Measurements from ENCODE around the gene G3BP2. TPM values are rescaled to one million over a fixed set of nuclear protein-coding genes. Genes with fewer than 3 reads are reported as not detected.

Gene G3BP2
- total and polyA plus RNA-seq, 2 of the 13 experiments (the other 11 are each of a cell fraction or from before 2014, with no cell fraction given) = 51.7 to 179 TPM

DNA sequence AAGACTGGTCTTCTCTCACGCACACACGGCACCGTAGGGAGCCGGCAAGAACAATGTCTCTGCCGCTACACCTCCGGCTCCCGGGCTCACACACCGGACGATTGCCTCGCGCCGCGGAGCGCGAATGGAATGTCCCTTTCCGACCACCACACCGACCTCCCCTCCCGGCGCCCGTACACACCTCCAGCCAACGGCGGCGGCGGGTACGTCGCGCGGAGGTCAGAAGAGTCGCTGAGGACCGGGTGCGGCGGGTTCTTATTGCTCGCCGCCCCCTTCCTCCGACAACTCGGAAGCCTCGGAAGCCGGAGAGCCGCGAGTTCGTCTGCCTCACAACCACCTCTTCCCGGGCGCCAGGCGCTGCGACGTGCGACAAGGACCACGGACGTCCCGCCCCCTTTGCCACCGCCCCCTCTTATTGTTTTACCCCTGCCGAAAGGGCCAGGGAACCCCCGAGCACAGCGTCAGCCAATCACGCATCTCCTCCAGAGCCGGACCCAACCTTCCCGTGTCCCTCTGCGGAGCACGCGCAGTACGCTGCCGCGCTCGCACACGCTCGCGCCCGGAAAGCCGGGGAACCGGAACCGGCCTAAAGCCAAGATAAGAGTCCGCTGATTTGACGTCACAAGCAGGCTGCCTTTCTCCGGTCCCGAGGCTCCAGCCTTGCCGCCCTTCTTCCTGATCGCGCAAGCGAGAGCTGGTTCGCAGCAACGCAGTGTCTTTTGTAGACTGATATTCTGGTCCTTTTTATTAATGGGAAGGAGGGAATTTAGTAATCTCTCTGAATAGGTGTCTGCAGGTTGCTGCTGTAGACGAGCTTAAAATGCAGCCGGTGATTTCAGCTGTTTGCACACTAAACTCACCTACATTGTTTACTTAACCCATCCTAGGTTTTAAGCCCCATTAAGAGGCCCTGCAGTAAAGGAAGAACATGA, at the start of gene G3BP2 (continued):
- TF ChIP-seq, protein P1, sequence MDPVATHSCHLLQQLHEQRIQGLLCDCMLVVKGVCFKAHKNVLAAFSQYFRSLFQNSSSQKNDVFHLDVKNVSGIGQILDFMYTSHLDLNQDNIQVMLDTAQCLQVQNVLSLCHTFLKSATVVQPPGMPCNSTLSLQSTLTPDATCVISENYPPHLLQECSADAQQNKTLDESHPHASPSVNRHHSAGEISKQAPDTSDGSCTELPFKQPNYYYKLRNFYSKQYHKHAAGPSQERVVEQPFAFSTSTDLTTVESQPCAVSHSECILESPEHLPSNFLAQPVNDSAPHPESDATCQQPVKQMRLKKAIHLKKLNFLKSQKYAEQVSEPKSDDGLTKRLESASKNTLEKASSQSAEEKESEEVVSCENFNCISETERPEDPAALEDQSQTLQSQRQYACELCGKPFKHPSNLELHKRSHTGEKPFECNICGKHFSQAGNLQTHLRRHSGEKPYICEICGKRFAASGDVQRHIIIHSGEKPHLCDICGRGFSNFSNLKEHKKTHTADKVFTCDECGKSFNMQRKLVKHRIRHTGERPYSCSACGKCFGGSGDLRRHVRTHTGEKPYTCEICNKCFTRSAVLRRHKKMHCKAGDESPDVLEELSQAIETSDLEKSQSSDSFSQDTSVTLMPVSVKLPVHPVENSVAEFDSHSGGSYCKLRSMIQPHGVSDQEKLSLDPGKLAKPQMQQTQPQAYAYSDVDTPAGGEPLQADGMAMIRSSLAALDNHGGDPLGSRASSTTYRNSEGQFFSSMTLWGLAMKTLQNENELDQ (CRISPR knock-in tag; IDR thresholded peaks at IDR 0.05; ENCODE audit: borderline replicate concordance) = 0 out of 2 replicates have a peak, but pooled peaks have one; percentile 3
- TF ChIP-seq RARG (CRISPR knock-in tag; IDR thresholded peaks at IDR 0.05; ENCODE audit: low read depth) (no peak), CHCHD3 (CRISPR knock-in tag; IDR thresholded peaks at IDR 0.05) (no peak), SPEN (CRISPR knock-in tag; IDR thresholded peaks at IDR 0.05; ENCODE audit: low read depth) (no peak; the same call in 1 of the 2 replicates), ZNF232 (CRISPR knock-in tag; IDR thresholded peaks at IDR 0.05; ENCODE audit: borderline replicate concordance) (0 out of 2 replicates have a peak, but pooled peaks have one; percentile 70), ATF7 (IDR thresholded peaks at IDR 0.05) (no peak), ATF7 (CRISPR knock-in tag; IDR thresholded peaks at IDR 0.05) (0 out of 2 replicates have a peak, but pooled peaks have one; percentile 35), RFXAP (CRISPR knock-in tag; IDR thresholded peaks at IDR 0.05; ENCODE audit: borderline replicate concordance) (peak; percentile 80; the same call in 1 of the 2 replicates), ZNF564 (CRISPR knock-in tag; IDR thresholded peaks at IDR 0.05) (peak; percentile 69; the same call in 1 of the 2 replicates), ZNF83 (CRISPR knock-in tag; IDR thresholded peaks at IDR 0.05; ENCODE audit: borderline replicate concordance) (no peak; the same call in 1 of the 2 replicates), TRIM24 (CRISPR knock-in tag; IDR thresholded peaks at IDR 0.05) (no peak), ZNF33B (CRISPR knock-in tag; IDR thresholded peaks at IDR 0.05) (peak; percentile 33; the same call in 1 of the 2 replicates), ATF1 (CRISPR knock-in tag; IDR thresholded peaks at IDR 0.05) (peak; percentile 91), HNRNPLL (IDR thresholded peaks at IDR 0.05; ENCODE audit: low read depth, low read length, poor library complexity, severe bottlenecking) (peak; percentile 85)
- TF ChIP-seq, protein P2, sequence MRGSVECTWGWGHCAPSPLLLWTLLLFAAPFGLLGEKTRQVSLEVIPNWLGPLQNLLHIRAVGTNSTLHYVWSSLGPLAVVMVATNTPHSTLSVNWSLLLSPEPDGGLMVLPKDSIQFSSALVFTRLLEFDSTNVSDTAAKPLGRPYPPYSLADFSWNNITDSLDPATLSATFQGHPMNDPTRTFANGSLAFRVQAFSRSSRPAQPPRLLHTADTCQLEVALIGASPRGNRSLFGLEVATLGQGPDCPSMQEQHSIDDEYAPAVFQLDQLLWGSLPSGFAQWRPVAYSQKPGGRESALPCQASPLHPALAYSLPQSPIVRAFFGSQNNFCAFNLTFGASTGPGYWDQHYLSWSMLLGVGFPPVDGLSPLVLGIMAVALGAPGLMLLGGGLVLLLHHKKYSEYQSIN (CRISPR knock-in tag; IDR thresholded peaks at IDR 0.05; ENCODE audit: borderline replicate concordance) = no peak
- TF ChIP-seq, protein P3, sequence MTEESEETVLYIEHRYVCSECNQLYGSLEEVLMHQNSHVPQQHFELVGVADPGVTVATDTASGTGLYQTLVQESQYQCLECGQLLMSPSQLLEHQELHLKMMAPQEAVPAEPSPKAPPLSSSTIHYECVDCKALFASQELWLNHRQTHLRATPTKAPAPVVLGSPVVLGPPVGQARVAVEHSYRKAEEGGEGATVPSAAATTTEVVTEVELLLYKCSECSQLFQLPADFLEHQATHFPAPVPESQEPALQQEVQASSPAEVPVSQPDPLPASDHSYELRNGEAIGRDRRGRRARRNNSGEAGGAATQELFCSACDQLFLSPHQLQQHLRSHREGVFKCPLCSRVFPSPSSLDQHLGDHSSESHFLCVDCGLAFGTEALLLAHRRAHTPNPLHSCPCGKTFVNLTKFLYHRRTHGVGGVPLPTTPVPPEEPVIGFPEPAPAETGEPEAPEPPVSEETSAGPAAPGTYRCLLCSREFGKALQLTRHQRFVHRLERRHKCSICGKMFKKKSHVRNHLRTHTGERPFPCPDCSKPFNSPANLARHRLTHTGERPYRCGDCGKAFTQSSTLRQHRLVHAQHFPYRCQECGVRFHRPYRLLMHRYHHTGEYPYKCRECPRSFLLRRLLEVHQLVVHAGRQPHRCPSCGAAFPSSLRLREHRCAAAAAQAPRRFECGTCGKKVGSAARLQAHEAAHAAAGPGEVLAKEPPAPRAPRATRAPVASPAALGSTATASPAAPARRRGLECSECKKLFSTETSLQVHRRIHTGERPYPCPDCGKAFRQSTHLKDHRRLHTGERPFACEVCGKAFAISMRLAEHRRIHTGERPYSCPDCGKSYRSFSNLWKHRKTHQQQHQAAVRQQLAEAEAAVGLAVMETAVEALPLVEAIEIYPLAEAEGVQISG (CRISPR knock-in tag; IDR thresholded peaks at IDR 0.05) = peak; percentile 61
- TF ChIP-seq, protein P4, sequence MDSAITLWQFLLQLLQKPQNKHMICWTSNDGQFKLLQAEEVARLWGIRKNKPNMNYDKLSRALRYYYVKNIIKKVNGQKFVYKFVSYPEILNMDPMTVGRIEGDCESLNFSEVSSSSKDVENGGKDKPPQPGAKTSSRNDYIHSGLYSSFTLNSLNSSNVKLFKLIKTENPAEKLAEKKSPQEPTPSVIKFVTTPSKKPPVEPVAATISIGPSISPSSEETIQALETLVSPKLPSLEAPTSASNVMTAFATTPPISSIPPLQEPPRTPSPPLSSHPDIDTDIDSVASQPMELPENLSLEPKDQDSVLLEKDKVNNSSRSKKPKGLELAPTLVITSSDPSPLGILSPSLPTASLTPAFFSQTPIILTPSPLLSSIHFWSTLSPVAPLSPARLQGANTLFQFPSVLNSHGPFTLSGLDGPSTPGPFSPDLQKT (CRISPR knock-in tag; IDR thresholded peaks at IDR 0.05; ENCODE audit: borderline replicate concordance) = no peak
- TF ChIP-seq, protein P5, sequence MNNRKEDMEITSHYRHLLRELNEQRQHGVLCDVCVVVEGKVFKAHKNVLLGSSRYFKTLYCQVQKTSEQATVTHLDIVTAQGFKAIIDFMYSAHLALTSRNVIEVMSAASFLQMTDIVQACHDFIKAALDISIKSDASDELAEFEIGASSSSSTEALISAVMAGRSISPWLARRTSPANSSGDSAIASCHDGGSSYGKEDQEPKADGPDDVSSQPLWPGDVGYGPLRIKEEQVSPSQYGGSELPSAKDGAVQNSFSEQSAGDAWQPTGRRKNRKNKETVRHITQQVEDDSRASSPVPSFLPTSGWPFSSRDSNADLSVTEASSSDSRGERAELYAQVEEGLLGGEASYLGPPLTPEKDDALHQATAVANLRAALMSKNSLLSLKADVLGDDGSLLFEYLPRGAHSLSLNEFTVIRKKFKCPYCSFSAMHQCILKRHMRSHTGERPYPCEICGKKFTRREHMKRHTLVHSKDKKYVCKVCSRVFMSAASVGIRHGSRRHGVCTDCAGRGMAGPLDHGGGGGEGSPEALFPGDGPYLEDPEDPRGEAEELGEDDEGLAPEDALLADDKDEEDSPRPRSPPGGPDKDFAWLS (CRISPR knock-in tag; IDR thresholded peaks at IDR 0.05; ENCODE audit: borderline replicate concordance) = no peak

All from HepG2 (cell line).